Measurements from ENCODE around the gene TRMT61B.
A peak's percentile ranks its signal among the peaks of the same experiment; 100 is the strongest.

Gene TRMT61B

DNA sequence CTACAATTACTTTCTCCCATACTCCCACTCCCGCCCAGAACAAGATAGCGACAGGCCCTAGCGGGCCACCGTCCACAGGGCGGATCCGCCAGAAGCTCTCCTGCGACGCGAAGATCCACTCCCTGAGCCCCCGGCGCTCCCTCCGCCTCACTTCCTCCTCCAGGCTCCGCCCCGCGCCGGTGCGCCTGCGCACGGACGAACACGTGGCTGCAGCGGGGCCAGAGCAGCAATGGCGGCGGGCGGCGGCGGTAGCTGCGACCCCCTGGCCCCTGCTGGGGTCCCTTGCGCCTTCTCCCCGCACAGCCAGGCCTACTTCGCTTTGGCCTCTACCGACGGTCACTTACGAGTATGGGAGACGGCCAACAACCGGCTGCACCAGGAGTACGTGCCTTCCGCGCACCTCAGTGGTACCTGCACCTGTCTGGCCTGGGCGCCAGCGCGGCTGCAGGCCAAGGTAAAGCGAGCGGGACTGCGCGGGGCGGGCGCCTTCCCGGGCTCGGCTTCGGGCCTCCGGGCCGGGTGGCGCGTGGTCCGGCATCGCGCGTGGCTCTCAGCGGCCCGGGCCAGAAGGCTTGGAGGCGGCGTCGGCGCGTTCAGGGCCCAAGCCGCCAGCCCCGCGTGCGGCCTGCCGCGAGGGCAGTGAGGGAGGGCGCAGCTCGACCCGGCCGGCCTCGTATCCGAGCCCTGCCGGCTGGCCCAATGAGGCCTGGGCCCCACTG, 24.5 kb upstream of the TRMT61B start, which contains the start of gene WDR43:
Gene WDR43, plus strand, starts transcription at position 198 of the 719 bp plus-strand sequence. Its CDS starts 32 bp downstream, at position 230.
- Histone ChIP-seq H3K27me3 (peaks cover 22% of the 10 kb centered on the region), H3K4me1 (ENCODE audit: control insufficient read depth in 1 of 2, insufficient read depth in 1 of 2, low read depth in 1 of 2, low read length in 1 of 2) (peaks cover 10 to 12% of the 10 kb centered on the region in 2 experiments), H3K27ac (peak within 1 kb of the TSS; percentile 74), H3K36me3 (no peaks in the 10 kb centered on the region), H3K9me3 (no peaks in the 10 kb centered on the region), H3K4me3 (ENCODE audit: low read depth in 1 of 2, low read length in 1 of 2) (peak within 1 kb of the TSS; percentile 77 to 91)
- peak; percentile 21 for TF ChIP-seq CTCF (IDR thresholded peaks at IDR 0.05)

- H3K4me1 ChIP-seq (ENCODE audit: control insufficient read depth in 1 of 2, insufficient read depth in 1 of 2, low read depth in 1 of 2, low read length in 1 of 2), result peaks cover 10 to 12% of the 10 kb centered on the region in 2 experiments
- peaks cover 28% of the 10 kb centered on the region for H3K27me3 ChIP-seq
- TF ChIP-seq CTCF (IDR thresholded peaks at IDR 0.05), result no peak
- H3K27ac ChIP-seq, result no peak overlapping the region
- no peak overlapping the region for H3K4me3 ChIP-seq (ENCODE audit: low read depth in 1 of 2, low read length in 1 of 2)
- no peaks in the 10 kb centered on the region for H3K36me3 ChIP-seq
- no peaks in the 10 kb centered on the region for H3K9me3 ChIP-seq
Observed at GRCh38 chr2:28893488-28893887, 23.4 kb upstream of the TRMT61B start.

DNA sequence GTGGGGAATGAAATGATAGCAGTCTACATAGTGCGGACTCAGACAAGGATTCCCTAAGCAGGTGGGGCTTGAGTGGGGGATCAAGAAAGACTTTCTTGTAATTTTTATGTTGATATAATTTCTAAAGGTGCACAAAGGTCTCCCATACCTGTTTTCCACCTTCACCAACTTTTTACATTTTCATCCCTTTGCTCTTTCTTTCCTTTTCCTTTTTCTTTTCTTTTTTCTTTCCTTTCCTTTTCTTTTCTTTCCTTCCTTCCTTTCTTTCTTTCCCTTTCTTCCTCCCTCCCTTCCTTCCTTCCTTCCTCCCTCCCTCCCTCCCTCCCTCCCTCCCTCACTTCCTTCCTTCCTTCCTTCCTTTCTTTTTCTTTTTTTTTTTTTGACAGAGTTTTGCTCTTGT, 10.1 kb upstream of the TRMT61B start:
- no peak overlapping the region for H3K4me3 ChIP-seq (ENCODE audit: low read depth in 1 of 2, low read length in 1 of 2)
- peaks cover 36% of the 10 kb centered on the region for H3K27me3 ChIP-seq

GRCh38 chr2:28871620-28872019, 1.5 kb upstream of the TRMT61B start:
- Histone ChIP-seq H3K27ac (no peak overlapping the region), H3K4me1 (ENCODE audit: control insufficient read depth in 1 of 2, insufficient read depth in 1 of 2, low read depth in 1 of 2, low read length in 1 of 2) (peaks cover 18 to 20% of the 10 kb centered on the region in 2 experiments), H3K4me3 (ENCODE audit: low read depth in 1 of 2, low read length in 1 of 2) (no peak overlapping the region), H3K27me3 (peaks cover 26% of the 10 kb centered on the region), H3K36me3 (no peaks in the 10 kb centered on the region), H3K9me3 (no peaks in the 10 kb centered on the region)
- TF ChIP-seq CTCF (IDR thresholded peaks at IDR 0.05), result no peak

More for the DNA sequence above, 10.1 kb upstream of the TRMT61B start:
- no peak overlapping the region for H3K27ac ChIP-seq
- H3K9me3 ChIP-seq, result no peaks in the 10 kb centered on the region
- no peaks in the 10 kb centered on the region for H3K4me1 ChIP-seq (ENCODE audit: control insufficient read depth in 1 of 2, insufficient read depth in 1 of 2, low read depth in 1 of 2, low read length in 1 of 2)
- no peak for TF ChIP-seq CTCF (IDR thresholded peaks at IDR 0.05)
- no peaks in the 10 kb centered on the region for H3K36me3 ChIP-seq

DNA sequence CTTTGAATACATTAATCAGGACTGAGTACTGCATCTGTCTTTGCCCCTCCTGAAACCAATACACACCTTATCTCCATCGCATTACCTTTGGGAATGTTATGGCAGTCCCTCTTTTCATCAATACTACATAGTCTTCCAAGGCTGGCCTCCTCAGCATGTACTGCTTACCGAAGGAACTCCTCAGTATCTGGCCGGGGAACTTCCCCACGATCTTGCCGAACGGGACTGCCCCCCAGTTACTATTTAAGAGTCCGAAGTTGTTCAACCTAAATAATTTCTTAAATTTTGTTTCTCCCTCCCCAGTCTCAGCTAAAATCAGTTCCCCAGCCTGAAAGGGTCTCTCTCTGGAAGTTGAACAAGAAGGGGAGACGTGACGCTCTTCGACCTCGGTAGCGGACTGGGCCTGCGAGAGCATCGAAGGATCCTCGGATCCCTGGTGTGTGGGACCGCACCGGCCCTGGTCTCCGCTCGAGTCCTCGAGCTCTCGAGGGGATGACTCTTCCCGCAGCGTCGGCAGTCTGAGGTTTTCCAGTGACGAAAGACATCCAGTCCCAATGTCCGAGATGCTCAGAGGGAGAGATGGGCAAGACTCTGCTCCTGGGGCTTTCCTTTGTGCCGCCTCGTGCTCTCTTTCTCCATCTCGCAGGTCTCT, 489 bp downstream of the TRMT61B start:
- TF ChIP-seq CTCF (IDR thresholded peaks at IDR 0.05), result no peak
- H3K27ac ChIP-seq, result peak overlapping the region; percentile 69

More for the DNA sequence above, 489 bp downstream of the TRMT61B start:
- peak overlapping the region; percentile 68 to 78 for H3K4me3 ChIP-seq (ENCODE audit: low read depth in 1 of 2, low read length in 1 of 2)
- peaks cover 6% of the 10 kb centered on the region for H3K27me3 ChIP-seq
- no peaks in the 10 kb centered on the region for H3K36me3 ChIP-seq
- H3K9me3 ChIP-seq, result no peaks in the 10 kb centered on the region
- peaks cover 18 to 20% of the 10 kb centered on the region in 2 experiments for H3K4me1 ChIP-seq (ENCODE audit: control insufficient read depth in 1 of 2, insufficient read depth in 1 of 2, low read depth in 1 of 2, low read length in 1 of 2)

Data from neutrophil (primary cell).